SHP77 (cell line): ENCODE measurements around the gene CHN2.

Experiments used
- DNase-seq, 2 experiments: peaks; one replicate each; lab custom pipeline; 2025; lab: John Stamatoyannopoulos, UW

The CHN2 gene

DNA sequence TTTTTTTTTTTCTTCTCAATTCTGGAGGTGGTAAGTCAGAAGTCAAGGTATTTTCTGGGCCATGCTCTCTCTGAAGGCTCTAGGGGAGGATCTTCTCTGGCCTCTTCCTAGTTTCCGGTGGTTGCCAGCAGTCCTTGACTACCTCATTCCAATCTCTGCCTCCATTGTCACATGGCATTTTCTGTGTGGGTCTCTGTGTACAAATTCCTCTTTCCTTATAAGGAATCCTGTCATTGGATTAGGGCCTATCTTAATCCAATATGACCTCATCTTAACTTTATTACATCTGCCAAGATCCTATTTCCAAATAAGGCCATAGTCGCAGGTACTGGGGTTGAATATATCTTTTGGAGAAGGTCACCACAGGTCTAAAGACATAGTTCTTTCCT lies 239.8 kb downstream of the CHN2 start:
- no peak for DNase-seq

DNA sequence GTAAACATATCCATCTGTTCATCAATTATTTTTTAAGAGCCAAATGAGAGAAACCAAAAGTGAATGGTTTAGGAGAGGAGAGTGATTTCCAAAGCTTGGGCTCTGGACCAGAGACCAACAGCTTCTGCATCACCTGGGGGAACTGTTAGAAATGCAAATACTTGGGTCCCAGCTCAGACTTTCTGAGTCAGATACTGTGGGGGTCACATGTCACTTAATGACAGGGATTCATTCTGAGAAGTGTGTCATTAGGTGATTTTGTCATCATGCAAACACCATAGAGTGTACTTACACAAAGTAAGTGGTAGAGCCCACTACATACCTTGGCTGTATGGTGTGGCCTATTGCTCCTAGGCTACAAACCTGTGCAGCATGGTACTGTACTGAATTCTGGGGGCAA lies 240.6 kb downstream of the CHN2 start:
- no peak for DNase-seq

DNA sequence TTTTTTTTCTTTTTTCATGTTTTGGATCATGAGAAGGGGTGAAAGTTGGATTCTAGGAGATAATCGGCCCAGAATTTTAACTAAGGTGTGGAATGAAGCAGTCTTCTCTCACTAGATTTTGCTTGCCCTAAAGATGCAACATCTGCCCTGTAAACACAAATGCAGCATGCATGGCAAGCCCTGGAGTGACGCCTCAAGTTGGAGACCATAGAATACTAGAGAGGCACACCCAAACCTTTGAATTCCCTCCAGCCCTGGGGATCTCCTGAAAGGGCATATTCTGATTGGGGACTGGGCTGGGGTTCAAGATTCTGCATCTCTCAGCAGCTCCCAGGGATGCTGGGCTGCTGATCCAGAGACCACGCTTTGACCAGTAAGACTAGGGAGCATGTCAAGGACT lies 241.3 kb downstream of the CHN2 start:
- DNase-seq: no peak

DNA sequence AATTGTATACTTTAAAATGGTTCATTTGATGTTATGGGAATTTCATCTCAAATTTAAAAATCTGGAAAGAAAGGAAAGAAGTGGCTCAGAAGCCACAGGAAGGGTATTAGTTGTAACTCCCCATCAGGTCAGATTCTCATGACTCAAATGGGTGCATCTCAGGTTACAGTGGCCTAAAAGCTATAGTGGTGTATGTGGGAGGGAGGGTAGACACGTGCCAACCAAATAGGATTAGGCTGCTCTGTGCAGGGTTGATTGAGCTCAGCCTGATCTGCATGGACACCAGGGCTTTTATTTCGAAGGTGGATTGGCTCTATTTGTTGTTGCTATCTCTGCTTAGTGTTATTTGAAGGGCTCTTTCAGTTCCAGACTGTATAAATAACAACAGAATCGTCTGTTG lies 247.6 kb downstream of the CHN2 start:
- peak; percentile 55 to 70 for DNase-seq

DNA sequence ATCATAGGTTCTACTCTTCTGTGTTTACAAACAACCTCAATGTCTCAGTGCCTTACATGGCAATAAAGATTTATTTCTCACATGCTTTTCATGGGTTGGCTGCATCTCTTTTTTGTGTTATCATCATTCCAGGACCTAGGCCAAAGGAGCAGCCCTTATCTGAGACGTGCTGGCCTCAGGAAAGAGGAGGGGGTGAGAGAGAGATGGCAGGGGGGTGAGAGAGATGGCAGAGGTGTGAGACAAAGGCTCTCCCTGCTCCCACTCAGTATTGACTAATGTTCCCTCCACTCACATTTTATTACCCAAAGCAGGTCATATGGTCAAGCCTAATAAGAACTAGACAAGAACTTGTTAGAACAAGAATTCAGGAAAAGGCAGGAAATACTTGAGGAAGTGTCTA lies 249.0 kb downstream of the CHN2 start:
- no peak for DNase-seq

DNA sequence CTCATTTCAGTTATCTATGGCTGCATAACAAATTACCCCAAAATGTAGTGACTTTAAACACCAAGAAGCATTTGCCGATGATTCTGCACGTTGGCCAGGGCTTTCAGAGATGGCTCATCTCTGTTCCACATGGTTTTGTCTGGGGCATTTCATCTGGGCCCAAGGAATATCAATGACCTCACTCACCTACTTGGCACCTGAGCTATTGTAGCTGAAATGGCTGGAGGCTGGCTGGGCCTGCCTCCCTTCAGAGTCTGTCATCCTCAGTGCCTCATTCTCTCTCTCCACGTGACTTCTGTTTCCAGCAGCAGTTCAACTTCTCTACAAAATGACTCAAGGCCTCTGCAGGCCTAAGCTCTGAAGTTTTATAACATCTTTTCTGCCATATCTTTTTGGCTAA lies 249.7 kb downstream of the CHN2 start:
- no peak for DNase-seq

DNA sequence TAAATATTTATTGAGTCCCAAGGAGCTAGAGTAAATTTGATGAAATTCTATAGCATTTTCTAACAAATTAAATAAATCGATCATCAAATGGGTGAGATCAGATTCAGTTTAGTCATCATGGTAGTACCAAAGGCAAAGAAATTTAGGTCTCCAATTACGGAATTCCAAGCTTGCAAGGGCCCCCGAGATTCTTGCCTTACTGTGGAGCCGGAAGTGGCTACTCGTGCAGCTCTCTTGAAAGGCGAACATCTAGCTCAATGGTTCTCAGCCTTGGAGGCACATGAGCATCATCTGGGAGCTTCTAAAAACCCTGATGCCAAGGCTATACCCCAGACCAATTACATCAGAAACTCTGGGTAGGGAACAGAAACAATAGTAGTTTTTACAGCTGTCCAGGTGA lies 251.2 kb downstream of the CHN2 start:
- no peak for DNase-seq

DNA sequence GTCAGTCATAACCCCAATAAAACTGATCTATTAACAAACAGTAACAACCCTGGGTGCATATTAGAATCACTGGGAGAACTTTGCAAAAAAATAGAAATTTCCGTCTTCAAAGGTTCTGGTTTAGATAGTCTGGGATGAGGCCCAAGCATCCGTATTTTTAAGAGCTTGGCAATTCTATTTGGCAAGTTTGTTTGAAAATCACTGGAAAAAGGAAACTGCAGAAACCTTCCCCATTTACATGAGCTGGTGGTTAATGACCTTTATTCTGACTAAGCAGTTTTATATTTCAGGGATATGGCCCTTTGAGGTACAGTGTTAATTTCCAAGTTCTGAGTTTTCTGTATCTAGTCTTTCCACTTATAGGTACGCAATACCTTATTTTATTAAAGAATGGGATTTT lies 253.3 kb downstream of the CHN2 start:
- no peak for DNase-seq

DNA sequence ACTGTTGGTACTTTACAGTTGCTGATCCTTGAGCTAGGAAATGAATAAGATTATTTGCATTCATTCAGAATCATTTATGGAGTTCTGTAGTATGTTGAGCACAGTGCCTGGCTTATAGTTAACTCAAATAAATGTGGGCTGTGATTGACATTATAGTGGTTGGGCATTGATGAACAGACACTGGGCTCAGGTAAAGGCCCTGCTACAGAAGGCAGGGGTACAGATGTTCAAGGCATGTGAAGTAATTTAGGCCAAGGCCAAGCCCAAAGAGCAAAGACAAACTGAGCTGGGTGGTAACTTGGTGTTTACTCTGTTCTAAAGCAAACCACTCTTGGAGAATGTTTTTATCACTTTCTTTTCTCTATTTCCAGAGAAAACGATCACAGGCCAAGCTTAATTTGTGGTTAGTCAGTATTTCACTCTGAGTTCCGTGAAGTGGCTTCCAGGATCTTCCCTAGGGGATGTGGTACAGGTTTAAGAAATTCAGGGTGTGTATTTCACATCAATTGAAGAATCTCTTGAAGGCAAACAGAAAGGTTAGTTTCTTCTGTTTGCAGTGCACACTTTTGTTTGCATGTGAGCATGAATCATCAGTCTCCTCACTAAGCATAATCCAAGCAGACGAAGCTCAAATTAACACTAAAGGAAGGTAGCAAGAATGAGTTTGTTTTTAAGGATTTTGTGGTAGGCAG lies 255.1 kb downstream of the CHN2 start:
- DNase-seq: no peak

DNA sequence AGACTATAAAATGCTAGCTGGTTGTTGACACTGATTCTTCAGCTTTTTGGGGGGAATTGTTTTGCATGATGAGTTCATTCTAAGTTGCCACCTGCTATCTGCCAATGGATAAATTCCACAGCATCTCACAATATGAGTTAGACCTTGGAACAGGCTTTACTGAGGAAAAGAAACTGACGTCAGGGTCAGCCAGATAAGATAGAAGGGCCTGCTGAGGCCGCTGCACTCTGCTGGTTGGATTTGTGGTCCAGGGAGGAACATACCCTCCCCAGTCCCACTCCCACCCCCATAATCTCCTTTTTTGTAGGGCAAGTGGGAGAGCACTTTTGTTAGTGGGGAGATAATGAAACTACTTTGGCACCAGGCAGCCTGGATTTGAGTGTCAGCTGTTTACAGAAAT lies 258.4 kb downstream of the CHN2 start:
- no peak for DNase-seq

DNA sequence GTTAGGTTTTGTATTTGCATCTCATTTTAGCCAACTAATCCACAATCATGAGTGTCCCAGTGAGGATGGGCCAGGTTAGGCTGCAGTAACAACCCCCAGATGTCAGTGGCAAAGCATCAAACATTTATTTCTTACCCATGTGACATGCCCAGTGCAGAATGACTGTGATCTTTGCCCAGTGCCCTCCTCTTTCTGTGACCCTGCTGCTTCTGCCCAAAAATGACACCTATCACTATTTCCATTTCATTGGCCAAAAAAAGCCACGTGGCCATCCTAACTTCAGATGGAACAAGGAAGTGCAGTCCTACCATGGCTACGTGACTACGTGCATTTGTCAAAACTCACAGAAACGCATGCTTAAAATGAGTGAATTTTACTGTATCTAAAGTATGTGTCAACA lies 259.9 kb downstream of the CHN2 start:
- no peak for DNase-seq

DNA sequence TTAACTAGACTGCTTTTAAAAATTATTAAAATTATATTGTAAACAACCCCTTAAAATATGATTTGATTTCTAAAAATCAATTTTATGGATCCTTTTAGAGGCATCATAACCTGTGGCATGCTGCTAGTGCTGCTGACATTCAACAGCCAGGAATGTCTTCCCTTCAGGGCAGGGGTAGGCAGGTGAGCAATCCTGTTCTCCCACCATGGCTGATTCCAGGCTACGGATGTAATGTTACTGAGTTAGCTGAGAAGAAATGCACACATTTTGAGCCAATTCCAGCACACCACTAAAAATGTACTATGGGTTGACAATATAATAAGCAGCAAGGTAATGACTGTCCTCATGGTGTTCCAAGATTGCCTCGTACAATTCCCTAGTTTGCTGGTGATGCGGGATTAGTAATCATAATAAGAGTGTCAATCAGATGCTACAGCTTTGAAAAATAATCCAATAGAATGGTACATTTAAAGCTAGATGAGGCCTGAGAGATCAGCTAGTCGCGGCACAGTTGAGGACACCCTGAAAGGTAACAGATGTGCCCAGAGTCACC lies 260.4 kb downstream of the CHN2 start:
- no peak for DNase-seq

DNA sequence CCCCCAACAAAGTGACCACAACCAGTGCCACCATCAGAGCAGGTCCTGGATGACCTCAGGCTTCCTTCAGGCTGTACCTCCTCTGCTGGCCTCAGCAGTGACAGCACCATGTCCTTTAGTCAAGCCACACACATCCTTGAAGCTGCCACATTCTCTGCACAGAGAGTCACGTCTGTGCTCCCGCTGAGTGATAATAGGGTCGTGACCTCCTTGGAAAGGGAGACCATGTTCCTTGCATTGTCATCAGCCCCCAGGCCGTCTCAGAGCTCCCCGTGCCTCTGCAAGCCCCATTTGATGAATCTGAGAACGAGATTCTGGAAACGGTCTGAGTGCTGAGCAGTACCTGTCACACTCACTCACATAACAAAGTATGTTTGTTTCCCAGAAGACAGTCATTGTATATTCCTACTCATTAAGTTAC lies 262.6 kb downstream of the CHN2 start:
- no peak for DNase-seq

DNA sequence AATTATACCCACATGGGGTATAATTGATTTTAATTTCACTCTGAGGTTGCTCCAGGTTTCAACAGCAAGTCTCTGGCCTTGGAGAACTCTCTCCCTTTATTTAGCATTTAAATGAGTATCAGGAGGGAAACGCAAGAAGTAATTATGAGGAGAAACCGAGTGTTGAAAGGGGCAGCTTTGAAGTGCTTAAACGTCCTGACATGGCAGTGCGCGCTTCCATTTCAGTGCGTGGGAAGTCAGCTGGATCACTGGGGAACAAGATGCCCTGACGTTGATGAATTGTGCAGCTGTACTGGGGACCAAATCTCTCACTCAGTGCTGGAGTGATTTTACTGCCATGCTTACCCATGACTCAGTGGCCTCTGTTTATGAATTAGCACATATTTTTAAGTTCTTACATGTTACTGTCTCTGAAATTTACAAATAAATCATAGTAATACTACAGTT lies 263.0 kb downstream of the CHN2 start:
- no peak for DNase-seq

DNA sequence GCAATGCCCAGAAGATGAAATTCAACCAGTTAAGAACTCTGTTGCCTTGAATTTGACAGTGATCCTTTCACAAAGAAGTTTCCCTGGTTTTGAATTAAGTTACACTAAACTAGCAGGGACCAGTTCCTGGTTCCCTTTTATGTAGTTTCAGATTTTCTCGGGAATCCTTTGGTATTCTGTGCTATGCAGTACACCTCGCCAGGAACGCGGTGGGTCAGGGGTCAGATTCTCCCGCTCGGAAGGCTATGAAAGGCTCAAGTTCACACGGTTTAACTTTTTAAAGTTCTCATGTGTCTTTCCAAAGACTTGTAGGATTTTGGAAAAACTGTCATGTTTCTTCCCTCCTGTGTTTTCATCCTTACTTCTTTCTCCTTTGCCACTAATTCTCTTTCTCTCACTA lies 264.4 kb downstream of the CHN2 start:
- no peak for DNase-seq

DNA sequence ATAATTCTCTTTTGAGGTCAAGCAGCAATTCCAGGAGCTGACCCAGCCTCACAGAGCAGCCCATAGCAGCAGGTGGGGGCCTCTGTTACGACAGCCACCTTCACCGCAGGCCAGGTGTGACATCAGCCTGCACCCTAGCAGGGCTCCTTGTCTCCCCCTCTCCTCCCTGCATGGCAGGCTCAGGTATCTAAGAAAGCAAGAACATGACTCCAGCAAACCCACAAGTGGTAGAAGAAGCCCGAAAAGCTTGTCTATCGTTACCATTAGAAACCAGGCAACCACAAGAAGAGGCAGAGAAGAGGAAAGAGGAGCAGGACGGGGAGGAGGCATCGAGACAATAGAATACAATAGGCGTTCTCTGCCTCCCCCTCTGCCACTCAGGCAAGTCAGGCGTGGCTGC lies 265.0 kb downstream of the CHN2 start:
- DNase-seq: no peak

DNA sequence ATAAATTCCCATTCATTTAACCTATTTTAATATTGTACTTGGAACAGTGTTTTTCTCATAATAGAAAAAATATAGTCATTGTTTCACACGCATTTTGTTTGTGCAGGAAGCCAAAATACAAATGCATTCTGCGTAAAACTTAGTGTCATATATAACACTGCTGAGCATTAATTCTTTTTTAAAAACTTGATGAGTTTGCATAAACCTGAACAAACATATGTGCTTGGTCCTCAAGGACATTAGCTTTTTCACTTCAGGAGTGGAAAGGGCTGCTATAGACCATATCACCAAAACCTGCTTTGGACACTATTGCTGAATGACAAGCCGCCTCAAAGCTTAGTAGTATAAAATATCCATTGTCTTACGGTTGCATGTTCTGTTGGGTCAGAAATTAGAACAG lies 267.4 kb downstream of the CHN2 start:
- no peak for DNase-seq

DNA sequence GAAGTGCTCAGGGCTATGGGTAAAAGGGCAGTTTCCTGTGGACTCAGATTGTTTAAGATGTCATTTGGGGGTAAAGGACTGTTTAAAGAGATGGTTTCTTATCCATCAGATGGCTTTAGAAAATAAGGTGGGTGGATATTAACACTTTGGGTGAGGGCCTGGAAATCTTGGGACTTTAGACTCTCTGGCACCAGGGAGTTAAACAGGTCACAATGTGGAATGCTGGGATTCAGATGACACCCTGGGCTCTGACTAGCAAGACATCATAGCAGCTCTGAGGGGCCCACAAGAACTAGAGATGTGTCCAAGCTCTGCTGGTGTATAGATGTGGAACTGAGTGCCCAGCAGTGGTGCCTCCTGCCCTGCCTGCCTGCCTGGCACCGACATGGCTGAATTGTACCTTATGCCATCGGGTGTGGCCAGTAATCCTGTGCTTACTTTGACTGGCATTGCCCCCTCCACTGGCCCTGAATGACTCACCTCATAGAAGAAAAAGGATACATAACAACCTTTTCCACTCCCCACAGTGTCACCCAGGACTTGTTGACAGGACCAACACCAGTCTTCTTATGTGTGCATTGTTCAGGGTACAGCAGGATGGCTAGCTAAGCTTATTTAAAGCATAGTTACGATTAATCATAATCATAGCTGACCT lies 269.1 kb downstream of the CHN2 start:
- DNase-seq: no peak

DNA sequence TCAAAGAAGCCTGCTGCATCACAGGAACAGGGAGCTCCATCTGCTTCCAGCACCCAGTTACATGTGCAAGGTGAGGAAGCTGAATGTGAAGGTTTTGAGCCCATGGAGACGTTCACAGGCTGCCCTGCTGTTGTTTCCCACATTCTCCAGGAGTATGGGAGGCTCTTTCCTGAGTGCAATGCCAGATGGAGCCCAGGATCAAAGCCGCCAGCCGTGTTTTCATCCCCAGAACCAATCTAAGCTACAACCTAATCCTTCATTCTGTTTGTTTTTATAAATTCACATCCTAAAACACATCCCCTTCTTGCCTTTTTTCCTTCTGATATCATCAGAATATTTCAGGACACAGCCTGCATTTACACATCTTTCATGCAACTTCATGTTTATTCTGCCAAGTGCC lies 270.2 kb downstream of the CHN2 start:
- no peak for DNase-seq

DNA sequence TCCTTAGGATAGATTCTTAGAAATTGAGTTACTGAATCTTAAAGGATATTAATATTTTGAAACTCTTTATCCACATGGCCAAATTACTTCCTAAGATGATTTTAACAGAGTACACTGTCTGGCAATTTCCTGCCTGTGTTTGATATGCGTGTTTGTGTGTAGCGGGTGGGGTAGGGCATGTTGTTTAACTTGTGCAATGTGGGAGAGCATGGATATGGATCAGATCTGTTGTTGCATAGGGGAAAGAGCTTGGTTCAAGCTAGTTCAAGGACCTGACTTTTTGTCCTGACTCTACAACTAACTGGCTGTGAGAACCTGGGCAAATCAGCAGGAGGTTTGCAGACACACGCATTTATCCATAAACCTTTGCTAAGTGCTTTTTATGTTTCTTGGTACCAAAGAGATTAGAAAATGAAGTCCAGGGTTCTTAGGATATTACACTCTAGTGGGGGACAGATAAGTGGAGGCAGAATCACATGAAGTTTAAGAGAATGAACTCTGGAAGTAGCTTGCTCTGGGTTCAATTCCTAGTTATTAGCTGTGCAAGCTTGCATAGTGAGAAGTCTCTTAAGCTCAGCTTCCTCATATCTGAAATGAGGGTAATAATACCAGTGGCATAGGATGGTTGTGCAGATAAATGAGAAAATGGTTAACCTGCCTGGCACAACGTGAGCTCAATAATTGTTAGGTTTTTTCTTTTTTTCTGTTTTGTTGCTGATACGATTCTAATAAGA lies 272.8 kb downstream of the CHN2 start:
- DNase-seq: no peak

DNA sequence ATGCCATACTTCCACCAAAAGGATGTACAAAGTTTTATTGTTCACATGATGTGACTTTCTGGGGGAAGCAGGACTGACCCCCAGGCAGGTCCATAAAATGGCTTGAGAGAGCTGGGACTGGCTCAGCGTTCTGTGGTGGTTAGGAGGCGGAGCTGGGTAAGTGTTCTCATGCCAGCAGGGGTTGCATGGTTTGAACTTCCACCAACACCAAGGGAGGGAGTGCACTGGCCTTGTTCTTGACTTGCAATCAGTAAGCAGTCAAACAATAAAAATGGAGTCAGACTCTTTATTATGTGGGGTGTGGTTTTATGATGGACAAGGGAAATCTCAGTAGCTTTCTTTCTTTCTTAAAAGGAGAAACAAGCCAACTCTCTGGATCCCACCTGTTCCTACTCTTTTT lies 273.6 kb downstream of the CHN2 start:
- no peak for DNase-seq

DNA sequence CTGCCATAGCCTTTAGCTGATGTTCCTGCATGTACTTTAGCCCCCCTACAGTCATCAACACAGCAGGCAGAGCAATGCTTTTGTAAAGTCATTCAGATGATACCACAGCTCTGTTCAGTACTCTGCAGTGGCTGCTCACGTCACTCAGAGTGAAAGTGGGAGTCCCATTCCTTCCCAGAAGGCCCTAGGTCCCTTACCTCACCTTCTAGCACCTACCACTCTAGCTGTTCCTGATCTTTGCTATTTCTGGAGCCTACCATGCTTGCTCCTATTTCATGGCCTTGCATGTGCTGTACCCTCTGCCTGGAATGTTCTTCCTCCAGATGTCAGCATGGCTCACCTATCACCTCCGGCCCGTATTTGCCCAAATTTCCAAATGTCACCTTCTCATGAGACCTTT lies 274.7 kb downstream of the CHN2 start:
- no peak for DNase-seq

DNA sequence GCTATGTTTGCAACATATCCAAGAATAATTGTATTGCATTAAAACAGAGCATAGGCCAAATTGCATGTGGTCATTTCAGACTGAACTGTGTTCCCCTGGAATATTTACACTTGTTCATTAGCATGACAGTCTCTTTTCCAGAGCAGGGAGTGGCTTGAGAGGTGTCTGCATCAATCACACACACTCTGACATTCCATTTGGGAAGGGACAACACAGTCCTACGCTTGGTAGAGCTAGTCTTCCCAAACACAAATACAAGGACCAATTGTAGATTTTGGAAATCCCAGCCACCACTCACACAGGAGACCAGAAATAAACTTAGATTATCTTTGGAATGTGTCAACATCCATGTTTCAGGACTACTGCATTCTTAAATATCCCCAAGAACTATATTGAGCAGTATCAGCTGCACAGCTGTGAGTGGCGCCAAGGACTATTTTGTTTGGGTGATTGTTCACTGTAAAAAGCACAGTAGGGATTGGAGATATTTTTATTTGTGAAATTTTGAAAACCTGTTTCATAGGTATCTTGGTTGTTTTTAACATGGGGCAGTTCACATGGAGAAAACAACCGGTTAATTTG lies 275.5 kb downstream of the CHN2 start:
- DNase-seq: no peak
